HCT116 (cell line): ENCODE data around the gene MYH15. TPM values are rescaled to one million over a fixed set of nuclear protein-coding genes. Genes with fewer than 3 reads are reported as not detected.

Experiments
- ATAC-seq: fragments of 200-7000 bp; cut with Tn5 transposase; 2 replicates; pipeline ENCODE4 v1.9.1; 2020; ENCODE audit warnings: mild to moderate bottlenecking, moderate library complexity
- BruUV-seq: library from RNA; stranded (reverse); fragments of 400-500 nt; replicated peaks from 2 replicates; lab custom pipeline; 2021; lab: Mats Ljungman, UMichigan
- CTCF ChIA-PET: fragments of 300-600 bp; sonication (Branson Sonifier 250); formaldehyde crosslinking; loops from one replicate; lab custom pipeline; 2021; ENCODE audit warnings: antibody characterized with exemption; lab: Charles Lee
- POLR2A ChIA-PET: fragments of 300-600, 350-600 bp; sonication (Branson Sonifier 250); formaldehyde crosslinking; loops from one replicate; lab custom pipeline; 2021; ENCODE audit warnings: antibody characterized with exemption; lab: Charles Lee
- RAD21 ChIA-PET, 2 experiments: fragments of 300-600 bp; sonication (Branson Sonifier 250); formaldehyde crosslinking; loops; one replicate each; lab custom pipeline; 2023; ENCODE audit warnings: low total read pairs in 2 of 2; ENCODE audit not compliant: uncharacterized antibody in 2 of 2, unreplicated experiment in 2 of 2, low non-redundant PET in 1 of 2; lab: Charles Lee
- DNase-seq: peaks from one replicate; pipeline ENCODE4 v3.0.0-alpha.2; 2010; ENCODE audit warnings: low read depth, low spot score
- H2AFZ ChIP-seq: fragments of 200-600 bp; shearing (Covaris generic), sonication (generic); 2 replicates; pipeline ENCODE4 v1.6.1; 2017; ENCODE audit warnings: low read depth, mixed run types, mixed read lengths, antibody characterized with exemption, low read length; ENCODE audit not compliant: poor library complexity, severe bottlenecking
- H3K27ac ChIP-seq: 2 replicates; pipeline ENCODE4 v1.5.1; 2012; ENCODE audit warnings: low read depth, low read length
- H3K27me3 ChIP-seq: fragments of 200-600 bp; sonication (generic); 2 replicates; pipeline ENCODE4 v1.6.1; 2016; ENCODE audit warnings: mixed run types, low read length, mixed read lengths; ENCODE audit not compliant: insufficient read depth
- H3K36me3 ChIP-seq, 2 experiments: fragments of 200-500 bp in 1 of 2; fragments of 200-600 bp in 1 of 2; sonication (Bioruptor generic) in 1 of 2; sonication (generic) in 1 of 2; 2 replicates each; pipeline versions ENCODE4 v1.5.1 to v1.6.1; 2014 to 2016; ENCODE audit warnings: low read length in 2 of 2, inconsistent platforms in 1 of 2, mixed read lengths in 1 of 2, mixed run types in 1 of 2; ENCODE audit not compliant: insufficient read depth in 2 of 2, control insufficient read depth in 1 of 2
- H3K4me1 ChIP-seq, 2 experiments: fragments of 200-600 bp in 1 of 2; sonication (generic) in 1 of 2; 2 replicates each; pipeline versions ENCODE4 v1.5.1 to v1.6.1; 2012 to 2017; ENCODE audit warnings: low read length in 2 of 2, inconsistent platforms in 1 of 2, mild to moderate bottlenecking in 1 of 2, mixed read lengths in 1 of 2, mixed run types in 1 of 2, moderate library complexity in 1 of 2; ENCODE audit not compliant: insufficient read depth in 2 of 2, control insufficient read depth in 1 of 2
- H3K4me2 ChIP-seq: fragments of 200-600 bp; sonication (generic); 2 replicates; pipeline ENCODE4 v1.6.1; 2017; ENCODE audit warnings: mixed run types, low read length, mixed read lengths
- H3K4me3 ChIP-seq, 2 experiments: fragments of 200-600 bp in 1 of 2; sonication (generic) in 1 of 2; replicated peaks in 1 of 2; 2 replicates each; pipeline ENCODE4 v1.5.1; 2011 to 2016; ENCODE audit warnings: low read length in 2 of 2, control low read depth in 1 of 2, low read depth in 1 of 2, mild to moderate bottlenecking in 1 of 2, mixed read lengths in 1 of 2, mixed run types in 1 of 2
- H3K79me2 ChIP-seq: fragments of 200-600 bp; sonication (generic); 2 replicates; pipeline ENCODE4 v1.6.1; 2017; ENCODE audit warnings: mild to moderate bottlenecking, mixed run types, low read length, moderate library complexity, mixed read lengths; ENCODE audit not compliant: insufficient read depth
- H3K9ac ChIP-seq: fragments of 200-600 bp; sonication (generic); 2 replicates; pipeline ENCODE4 v1.6.1; 2016; ENCODE audit warnings: low read length, mixed read lengths
- H3K9me2 ChIP-seq: fragments of 200-600 bp; sonication (generic), shearing (Covaris generic); 2 replicates; pipeline ENCODE4 v1.6.1; 2017; ENCODE audit warnings: mixed run types, mild to moderate bottlenecking, moderate library complexity; ENCODE audit not compliant: insufficient read depth
- H3K9me3 ChIP-seq, 2 experiments: fragments of 200-500 bp in 1 of 2; fragments of 200-600 bp in 1 of 2; sonication (Bioruptor generic) in 1 of 2; sonication (generic) in 1 of 2; 2 replicates each; pipeline ENCODE4 v1.6.1; 2014 to 2017; ENCODE audit warnings: low read length in 2 of 2, mixed read lengths in 2 of 2, inconsistent platforms in 1 of 2, low read depth in 1 of 2, mild to moderate bottlenecking in 1 of 2, mixed run types in 1 of 2, moderate library complexity in 1 of 2; ENCODE audit not compliant: control insufficient read depth in 1 of 2, insufficient read depth in 1 of 2
- H4K20me1 ChIP-seq: fragments of 200-600 bp; sonication (generic), shearing (Covaris generic); 2 replicates; pipeline ENCODE4 v1.6.1; 2017; ENCODE audit warnings: mixed run types, mild to moderate bottlenecking, moderate library complexity; ENCODE audit not compliant: insufficient read depth
- EGR1 ChIP-seq: IDR thresholded peaks from 2 replicates; pipeline ENCODE4 v1.6.1; 2012; ENCODE audit warnings: low read depth
- ELF1 ChIP-seq: IDR thresholded peaks from 2 replicates; pipeline ENCODE4 v1.6.1; 2012; ENCODE audit warnings: low read depth, borderline replicate concordance
- EZH2 ChIP-seq: fragments of 200-600 bp; sonication (generic); IDR thresholded peaks from 2 replicates; pipeline ENCODE4 v1.6.1; 2017; ENCODE audit warnings: antibody characterized with exemption, mixed run types
- EZH2phosphoT487 ChIP-seq: fragments of 200-600 bp; IDR thresholded peaks from 2 replicates; pipeline ENCODE4 v1.6.1; 2018; ENCODE audit warnings: antibody characterized with exemption, borderline replicate concordance
- FOSL1 ChIP-seq: IDR thresholded peaks from 2 replicates; pipeline ENCODE4 v1.6.1; 2012; ENCODE audit warnings: low read depth
- JUND ChIP-seq: IDR thresholded peaks from 2 replicates; pipeline ENCODE4 v1.6.1; 2012
- POLR2A ChIP-seq: IDR thresholded peaks from 2 replicates; pipeline ENCODE4 v1.7.0; 2011; ENCODE audit warnings: borderline replicate concordance; ENCODE audit not compliant: insufficient read depth, insufficient read length; ENCODE audit errors: extremely low read depth
- POLR2AphosphoS5 ChIP-seq: IDR thresholded peaks from 2 replicates; pipeline ENCODE4 v1.6.1; 2011; ENCODE audit warnings: mild to moderate bottlenecking, low read depth, low read length, moderate library complexity
- RAD21 ChIP-seq: IDR thresholded peaks from 2 replicates; pipeline ENCODE4 v1.6.1; 2012; ENCODE audit warnings: low read depth, mild to moderate bottlenecking
- SIN3A ChIP-seq: IDR thresholded peaks from 2 replicates; pipeline ENCODE4 v1.6.1; 2012; ENCODE audit warnings: low read depth
- SP1 ChIP-seq: IDR thresholded peaks from 2 replicates; pipeline ENCODE4 v1.6.1; 2012; ENCODE audit warnings: low read depth
- SRF ChIP-seq: IDR thresholded peaks from 2 replicates; pipeline ENCODE4 v1.6.1; 2012; ENCODE audit warnings: low read depth
- TCF7L2 ChIP-seq: IDR thresholded peaks from 2 replicates; pipeline ENCODE4 v1.7.0; 2011; ENCODE audit warnings: borderline replicate concordance, inconsistent platforms; ENCODE audit not compliant: insufficient read depth, insufficient read length; ENCODE audit errors: extremely low read depth
- YY1 ChIP-seq: IDR thresholded peaks from 2 replicates; pipeline ENCODE4 v1.6.1; 2011; ENCODE audit warnings: low read length, low read depth, moderate library complexity, mild to moderate bottlenecking; ENCODE audit not compliant: insufficient replicate concordance; ENCODE audit errors: extremely low read depth
- ZFX ChIP-seq: fragments of 450-650 bp; IDR thresholded peaks from 2 replicates; pipeline ENCODE4 v1.6.1; 2017
- ZNF274 ChIP-seq: fragments of 200-500 bp; sonication (Bioruptor generic); IDR thresholded peaks from 2 replicates; pipeline ENCODE4 v1.6.1; 2014; ENCODE audit warnings: mild to moderate bottlenecking, low read depth, low read length, inconsistent platforms
- intact Hi-C: fragments of 100-400 bp; cut with micrococcal nuclease; formaldehyde crosslinking; loops from 2 replicates; pipeline ENCODE4 v1.10.0; 2022
- total RNA-seq: library from RNA; stranded (reverse); gene quantifications from one replicate; pipeline ENCODE4 v1.2.1, GENCODE V29; 2021; ENCODE audit not compliant: unreplicated experiment
- TF ChIP-seq, protein P1 (sequence below), 3 experiments: fragments of 200-600 bp in 1 of 3; sonication (generic) in 1 of 3; IDR thresholded peaks in 2 of 3; conservative IDR thresholded peaks in 1 of 3; 2 replicates each; pipeline ENCODE4 v1.5.1; 2012 to 2017; ENCODE audit warnings: low read depth in 2 of 3, low read length in 2 of 3, antibody characterized with exemption in 1 of 3, borderline replicate concordance in 1 of 3, control low read depth in 1 of 3, mild to moderate bottlenecking in 1 of 3, mixed read lengths in 1 of 3, mixed run types in 1 of 3, moderate library complexity in 1 of 3; ENCODE audit not compliant: insufficient read depth in 1 of 3
- TF ChIP-seq, protein P2 (sequence below): IDR thresholded peaks from 2 replicates; pipeline ENCODE4 v1.6.1; 2012; ENCODE audit warnings: low read depth
- TF ChIP-seq, protein P3 (sequence below): IDR thresholded peaks from 2 replicates; pipeline ENCODE4 v1.6.1; 2012
- TF ChIP-seq, protein P4 (sequence below): IDR thresholded peaks from 2 replicates; pipeline ENCODE4 v1.6.1; 2011; ENCODE audit warnings: mild to moderate bottlenecking, low read length, moderate library complexity; ENCODE audit not compliant: insufficient replicate concordance; ENCODE audit errors: extremely low read depth

Gene MYH15
- total RNA-seq, 1 experiment from 2014 or later: 11.2 TPM

DNA sequence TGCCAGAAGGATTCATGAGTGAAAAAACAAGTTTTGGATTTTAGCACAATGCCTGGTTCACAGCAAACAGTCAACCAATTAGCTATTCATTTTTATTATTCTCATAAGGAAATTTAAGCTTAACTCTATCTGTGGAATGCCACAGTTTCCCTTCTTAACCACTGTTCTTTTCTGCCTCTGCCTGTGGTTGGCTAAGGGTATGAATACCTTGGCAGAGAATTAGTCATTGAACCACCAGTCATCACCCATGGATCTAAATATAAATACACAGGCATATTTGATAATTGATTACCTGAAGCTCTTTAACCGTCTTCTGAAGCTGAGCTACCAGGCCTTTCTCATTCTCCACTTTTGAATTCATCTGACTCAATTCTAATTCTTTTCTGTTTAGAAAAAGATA is 79.9 kb downstream of the MYH15 start:
- no TSS peak for BruUV-seq
- no peak for ATAC-seq
- intact Hi-C loops: no loop called here

More for the DNA sequence above, 79.9 kb downstream of the MYH15 start:
- Histone ChIP-seq H3K79me2 (no peaks in the 10 kb centered on the region), H3K27me3 (no peaks in the 10 kb centered on the region), H3K36me3 (no peaks in the 10 kb centered on the region), H3K9ac (no peak overlapping the region), H4K20me1 (no peaks in the 10 kb centered on the region), H3K9me3 (peaks cover 0 to 9% of the 10 kb centered on the region in 2 experiments; a peak in 1 of 4 replicates), H3K9me2 (no peaks in the 10 kb centered on the region), H2AFZ (no peak overlapping the region), H3K4me2 (no peak overlapping the region), H3K4me1 (no peaks in the 10 kb centered on the region), H3K4me3 (no peak overlapping the region), H3K27ac (no peak overlapping the region)
- POLR2A ChIA-PET: no interaction called here
- DNase-seq: no peak
- CTCF ChIA-PET: no interaction called here
- RAD21 ChIA-PET: no interaction called here
- TF ChIP-seq, protein P1, sequence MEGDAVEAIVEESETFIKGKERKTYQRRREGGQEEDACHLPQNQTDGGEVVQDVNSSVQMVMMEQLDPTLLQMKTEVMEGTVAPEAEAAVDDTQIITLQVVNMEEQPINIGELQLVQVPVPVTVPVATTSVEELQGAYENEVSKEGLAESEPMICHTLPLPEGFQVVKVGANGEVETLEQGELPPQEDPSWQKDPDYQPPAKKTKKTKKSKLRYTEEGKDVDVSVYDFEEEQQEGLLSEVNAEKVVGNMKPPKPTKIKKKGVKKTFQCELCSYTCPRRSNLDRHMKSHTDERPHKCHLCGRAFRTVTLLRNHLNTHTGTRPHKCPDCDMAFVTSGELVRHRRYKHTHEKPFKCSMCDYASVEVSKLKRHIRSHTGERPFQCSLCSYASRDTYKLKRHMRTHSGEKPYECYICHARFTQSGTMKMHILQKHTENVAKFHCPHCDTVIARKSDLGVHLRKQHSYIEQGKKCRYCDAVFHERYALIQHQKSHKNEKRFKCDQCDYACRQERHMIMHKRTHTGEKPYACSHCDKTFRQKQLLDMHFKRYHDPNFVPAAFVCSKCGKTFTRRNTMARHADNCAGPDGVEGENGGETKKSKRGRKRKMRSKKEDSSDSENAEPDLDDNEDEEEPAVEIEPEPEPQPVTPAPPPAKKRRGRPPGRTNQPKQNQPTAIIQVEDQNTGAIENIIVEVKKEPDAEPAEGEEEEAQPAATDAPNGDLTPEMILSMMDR (IDR thresholded peaks at IDR 0.05 in 2 of 3, conservative IDR thresholded peaks at IDR 0.05 in 1 of 3; ENCODE audit: borderline replicate concordance in 1 of 3, insufficient read depth in 1 of 3, low read depth in 2 of 3, low read length in 2 of 3): no peak
- TF ChIP-seq, protein P2, sequence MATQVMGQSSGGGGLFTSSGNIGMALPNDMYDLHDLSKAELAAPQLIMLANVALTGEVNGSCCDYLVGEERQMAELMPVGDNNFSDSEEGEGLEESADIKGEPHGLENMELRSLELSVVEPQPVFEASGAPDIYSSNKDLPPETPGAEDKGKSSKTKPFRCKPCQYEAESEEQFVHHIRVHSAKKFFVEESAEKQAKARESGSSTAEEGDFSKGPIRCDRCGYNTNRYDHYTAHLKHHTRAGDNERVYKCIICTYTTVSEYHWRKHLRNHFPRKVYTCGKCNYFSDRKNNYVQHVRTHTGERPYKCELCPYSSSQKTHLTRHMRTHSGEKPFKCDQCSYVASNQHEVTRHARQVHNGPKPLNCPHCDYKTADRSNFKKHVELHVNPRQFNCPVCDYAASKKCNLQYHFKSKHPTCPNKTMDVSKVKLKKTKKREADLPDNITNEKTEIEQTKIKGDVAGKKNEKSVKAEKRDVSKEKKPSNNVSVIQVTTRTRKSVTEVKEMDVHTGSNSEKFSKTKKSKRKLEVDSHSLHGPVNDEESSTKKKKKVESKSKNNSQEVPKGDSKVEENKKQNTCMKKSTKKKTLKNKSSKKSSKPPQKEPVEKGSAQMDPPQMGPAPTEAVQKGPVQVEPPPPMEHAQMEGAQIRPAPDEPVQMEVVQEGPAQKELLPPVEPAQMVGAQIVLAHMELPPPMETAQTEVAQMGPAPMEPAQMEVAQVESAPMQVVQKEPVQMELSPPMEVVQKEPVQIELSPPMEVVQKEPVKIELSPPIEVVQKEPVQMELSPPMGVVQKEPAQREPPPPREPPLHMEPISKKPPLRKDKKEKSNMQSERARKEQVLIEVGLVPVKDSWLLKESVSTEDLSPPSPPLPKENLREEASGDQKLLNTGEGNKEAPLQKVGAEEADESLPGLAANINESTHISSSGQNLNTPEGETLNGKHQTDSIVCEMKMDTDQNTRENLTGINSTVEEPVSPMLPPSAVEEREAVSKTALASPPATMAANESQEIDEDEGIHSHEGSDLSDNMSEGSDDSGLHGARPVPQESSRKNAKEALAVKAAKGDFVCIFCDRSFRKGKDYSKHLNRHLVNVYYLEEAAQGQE: no peak
- no peak for TF ChIP-seq ELF1
- TF ChIP-seq, protein P3, sequence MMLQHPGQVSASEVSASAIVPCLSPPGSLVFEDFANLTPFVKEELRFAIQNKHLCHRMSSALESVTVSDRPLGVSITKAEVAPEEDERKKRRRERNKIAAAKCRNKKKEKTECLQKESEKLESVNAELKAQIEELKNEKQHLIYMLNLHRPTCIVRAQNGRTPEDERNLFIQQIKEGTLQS: no peak
- no peak for TF ChIP-seq EZH2phosphoT487
- TF ChIP-seq SIN3A: no peak
- TF ChIP-seq SP1: no peak
- no peak for TF ChIP-seq SRF
- TF ChIP-seq TCF7L2: no peak
- TF ChIP-seq, protein P4, sequence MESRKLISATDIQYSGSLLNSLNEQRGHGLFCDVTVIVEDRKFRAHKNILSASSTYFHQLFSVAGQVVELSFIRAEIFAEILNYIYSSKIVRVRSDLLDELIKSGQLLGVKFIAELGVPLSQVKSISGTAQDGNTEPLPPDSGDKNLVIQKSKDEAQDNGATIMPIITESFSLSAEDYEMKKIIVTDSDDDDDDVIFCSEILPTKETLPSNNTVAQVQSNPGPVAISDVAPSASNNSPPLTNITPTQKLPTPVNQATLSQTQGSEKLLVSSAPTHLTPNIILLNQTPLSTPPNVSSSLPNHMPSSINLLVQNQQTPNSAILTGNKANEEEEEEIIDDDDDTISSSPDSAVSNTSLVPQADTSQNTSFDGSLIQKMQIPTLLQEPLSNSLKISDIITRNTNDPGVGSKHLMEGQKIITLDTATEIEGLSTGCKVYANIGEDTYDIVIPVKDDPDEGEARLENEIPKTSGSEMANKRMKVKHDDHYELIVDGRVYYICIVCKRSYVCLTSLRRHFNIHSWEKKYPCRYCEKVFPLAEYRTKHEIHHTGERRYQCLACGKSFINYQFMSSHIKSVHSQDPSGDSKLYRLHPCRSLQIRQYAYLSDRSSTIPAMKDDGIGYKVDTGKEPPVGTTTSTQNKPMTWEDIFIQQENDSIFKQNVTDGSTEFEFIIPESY: no peak
- TF ChIP-seq POLR2AphosphoS5: no peak
- TF ChIP-seq YY1: no peak
- no peak for TF ChIP-seq RAD21
- no peak for TF ChIP-seq EZH2
- no peak for TF ChIP-seq JUND
- TF ChIP-seq POLR2A: no peak
- no peak for TF ChIP-seq ZFX
- TF ChIP-seq EGR1: no peak
- no peak for TF ChIP-seq ZNF274
- no peak for TF ChIP-seq FOSL1
